ENCODE measurements around the gene OR8G1.
"Not testable (repeated sequence)": the region's sequence is repeated elsewhere in the genome, so short reads cannot be mapped to it uniquely, and the experiment has no call there.

Gene OR8G1

GRCh38 chr11:124207102-124207792, 33.6 kb upstream of the OR8G1 start:
- no peak overlapping the region for H3K27ac ChIP-seq (ENCODE audit: low read length)
- H3K27me3 ChIP-seq (ENCODE audit: insufficient read depth, low read length), result no peaks in the 10 kb centered on the region
- H3K4me1 ChIP-seq (ENCODE audit: insufficient read depth, low read length), result no peaks in the 10 kb centered on the region
- no peaks in the 10 kb centered on the region for H3K9me3 ChIP-seq (ENCODE audit: insufficient read depth, low read depth, low read length)
- H3K36me3 ChIP-seq (ENCODE audit: insufficient read depth, low read depth, low read length), result no peaks in the 10 kb centered on the region
- H3K9ac ChIP-seq (ENCODE audit: low read depth, low read length), result no peak overlapping the region
- H3K4me3 ChIP-seq (ENCODE audit: low read length), result no peak overlapping the region

DNA sequence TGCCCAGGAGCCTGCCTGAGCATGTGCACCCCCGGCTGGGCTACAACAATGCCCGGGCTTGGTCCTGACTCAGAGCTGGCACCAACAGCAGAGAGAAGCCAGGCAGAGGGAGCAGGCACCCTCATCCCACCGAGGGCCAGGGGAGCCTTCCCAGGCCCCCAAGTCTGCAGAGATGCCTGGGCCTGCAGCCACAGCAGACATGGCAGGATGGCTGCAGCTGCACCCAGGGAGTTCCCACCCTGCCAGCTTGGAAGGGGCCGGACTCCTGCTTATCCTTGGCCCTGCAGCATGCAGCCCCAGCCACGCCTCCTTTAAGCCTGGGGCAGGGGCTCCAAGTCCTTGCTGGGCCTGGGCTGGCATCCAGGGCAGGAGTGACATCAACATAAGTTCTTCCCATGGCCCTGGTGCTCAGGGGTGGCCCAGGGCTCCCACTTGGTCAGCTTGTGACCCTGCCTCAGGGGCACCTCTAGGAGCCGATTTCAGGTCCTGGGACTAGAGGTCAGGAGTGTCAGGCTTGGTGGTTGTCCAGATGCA, 31.0 kb upstream of the OR8G1 start:
- Histone ChIP-seq H3K4me1 (ENCODE audit: insufficient read depth, low read length) (no peaks in the 10 kb centered on the region), H3K27me3 (ENCODE audit: insufficient read depth, low read length) (no peaks in the 10 kb centered on the region), H3K9me3 (ENCODE audit: insufficient read depth, low read depth, low read length) (no peaks in the 10 kb centered on the region), H3K36me3 (ENCODE audit: insufficient read depth, low read depth, low read length) (no peaks in the 10 kb centered on the region), H3K9ac (ENCODE audit: low read depth, low read length) (no peak overlapping the region), H3K4me3 (ENCODE audit: low read length) (no peak overlapping the region), H3K27ac (ENCODE audit: low read length) (no peak overlapping the region)

DNA sequence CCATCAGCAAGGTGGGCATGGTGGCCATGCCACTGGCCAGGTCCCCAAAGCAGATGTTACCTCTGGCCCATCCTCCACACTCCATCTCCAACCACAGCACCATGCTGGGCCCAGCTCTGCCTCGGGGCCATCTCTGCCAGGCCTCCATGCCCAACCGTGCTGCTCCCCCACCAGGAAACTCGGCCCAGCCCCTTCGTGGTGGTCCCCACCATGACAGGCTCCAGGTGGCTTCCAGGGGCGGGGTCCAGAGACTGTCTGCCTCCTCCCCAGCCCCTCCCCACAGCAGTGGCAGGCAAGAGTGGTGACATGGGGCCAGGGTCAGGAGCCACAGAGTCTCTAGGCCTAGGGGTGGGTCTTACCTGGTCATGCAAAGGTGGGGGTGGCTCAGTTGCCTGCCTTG, 30.5 kb upstream of the OR8G1 start:
- Histone ChIP-seq H3K4me1 (ENCODE audit: insufficient read depth, low read length) (no peaks in the 10 kb centered on the region), H3K9ac (ENCODE audit: low read depth, low read length) (no peak overlapping the region), H3K27ac (ENCODE audit: low read length) (no peak overlapping the region), H3K36me3 (ENCODE audit: insufficient read depth, low read depth, low read length) (no peaks in the 10 kb centered on the region), H3K27me3 (ENCODE audit: insufficient read depth, low read length) (no peaks in the 10 kb centered on the region), H3K9me3 (ENCODE audit: insufficient read depth, low read depth, low read length) (no peaks in the 10 kb centered on the region), H3K4me3 (ENCODE audit: low read length) (no peak overlapping the region)

- Histone ChIP-seq H3K9me3 (ENCODE audit: insufficient read depth, low read depth, low read length) (no peaks in the 10 kb centered on the region), H3K4me3 (ENCODE audit: low read length) (no peak overlapping the region), H3K27ac (ENCODE audit: low read length) (no peak overlapping the region), H3K4me1 (ENCODE audit: insufficient read depth, low read length) (no peaks in the 10 kb centered on the region), H3K36me3 (ENCODE audit: insufficient read depth, low read depth, low read length) (no peaks in the 10 kb centered on the region), H3K27me3 (ENCODE audit: insufficient read depth, low read length) (no peaks in the 10 kb centered on the region), H3K9ac (ENCODE audit: low read depth, low read length) (no peak overlapping the region)
Measured at GRCh38 chr11:124211321-124211720, 29.6 kb upstream of the OR8G1 start.

DNA sequence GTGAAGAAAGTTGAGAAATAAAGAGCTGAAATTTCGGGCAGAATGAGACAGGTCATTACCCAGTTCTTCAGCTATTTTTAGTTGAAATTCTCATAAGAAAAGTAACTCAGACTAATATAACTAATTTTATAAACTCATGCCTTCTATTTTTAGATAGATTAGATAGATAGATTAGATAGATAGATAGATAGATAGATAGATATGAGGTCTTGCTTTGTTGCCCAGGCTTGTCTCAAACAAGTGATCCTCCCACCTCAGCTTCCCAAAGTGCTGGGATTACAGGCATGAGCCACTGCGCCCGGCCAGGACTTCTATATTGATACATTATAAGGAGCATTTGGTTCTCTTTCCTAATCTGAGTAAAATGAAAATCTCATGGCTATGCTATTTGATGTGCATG, 26.9 kb upstream of the OR8G1 start:
- H3K27me3 ChIP-seq (ENCODE audit: insufficient read depth, low read length), result no peaks in the 10 kb centered on the region
- H3K36me3 ChIP-seq (ENCODE audit: insufficient read depth, low read depth, low read length), result no peaks in the 10 kb centered on the region
- no peak overlapping the region for H3K27ac ChIP-seq (ENCODE audit: low read length)
- no peak overlapping the region for H3K9ac ChIP-seq (ENCODE audit: low read depth, low read length)
- H3K9me3 ChIP-seq (ENCODE audit: insufficient read depth, low read depth, low read length), result no peaks in the 10 kb centered on the region
- H3K4me1 ChIP-seq (ENCODE audit: insufficient read depth, low read length), result no peaks in the 10 kb centered on the region
- no peak overlapping the region for H3K4me3 ChIP-seq (ENCODE audit: low read length)

GRCh38 chr11:124219126-124219525, 21.8 kb upstream of the OR8G1 start:
- Histone ChIP-seq H3K9ac (ENCODE audit: low read depth, low read length) (no peak overlapping the region), H3K36me3 (ENCODE audit: insufficient read depth, low read depth, low read length) (no peaks in the 10 kb centered on the region), H3K27ac (ENCODE audit: low read length) (no peak overlapping the region), H3K4me1 (ENCODE audit: insufficient read depth, low read length) (no peaks in the 10 kb centered on the region), H3K9me3 (ENCODE audit: insufficient read depth, low read depth, low read length) (no peaks in the 10 kb centered on the region), H3K27me3 (ENCODE audit: insufficient read depth, low read length) (no peaks in the 10 kb centered on the region), H3K4me3 (ENCODE audit: low read length) (no peak overlapping the region)

- Histone ChIP-seq H3K4me1 (ENCODE audit: insufficient read depth, low read length) (no peaks in the 10 kb centered on the region), H3K27ac (ENCODE audit: low read length) (no peak overlapping the region), H3K9me3 (ENCODE audit: insufficient read depth, low read depth, low read length) (no peaks in the 10 kb centered on the region), H3K36me3 (ENCODE audit: insufficient read depth, low read depth, low read length) (no peaks in the 10 kb centered on the region), H3K4me3 (ENCODE audit: low read length) (no peak overlapping the region), H3K27me3 (ENCODE audit: insufficient read depth, low read length) (no peaks in the 10 kb centered on the region), H3K9ac (ENCODE audit: low read depth, low read length) (no peak overlapping the region)
Measured at GRCh38 chr11:124222407-124222806, 18.5 kb upstream of the OR8G1 start.

- H3K9me3 ChIP-seq (ENCODE audit: insufficient read depth, low read depth, low read length); H3K36me3 ChIP-seq (ENCODE audit: insufficient read depth, low read depth, low read length); H3K27me3 ChIP-seq (ENCODE audit: insufficient read depth, low read length); H3K9ac ChIP-seq (ENCODE audit: low read depth, low read length); H3K27ac ChIP-seq (ENCODE audit: low read length); H3K4me3 ChIP-seq (ENCODE audit: low read length); H3K4me1 ChIP-seq (ENCODE audit: insufficient read depth, low read length): not testable (repeated sequence)
Measured at GRCh38 chr11:124224618-124225423, 16.1 kb upstream of the OR8G1 start.

GRCh38 chr11:124225471-124225870, 15.4 kb upstream of the OR8G1 start:
- H3K27me3 ChIP-seq (ENCODE audit: insufficient read depth, low read length), result no peaks in the 10 kb centered on the region
- no peaks in the 10 kb centered on the region for H3K4me1 ChIP-seq (ENCODE audit: insufficient read depth, low read length)
- H3K4me3 ChIP-seq (ENCODE audit: low read length), result no peak overlapping the region
- no peaks in the 10 kb centered on the region for H3K9me3 ChIP-seq (ENCODE audit: insufficient read depth, low read depth, low read length)
- H3K9ac ChIP-seq (ENCODE audit: low read depth, low read length), result no peak overlapping the region
- no peaks in the 10 kb centered on the region for H3K36me3 ChIP-seq (ENCODE audit: insufficient read depth, low read depth, low read length)
- no peak overlapping the region for H3K27ac ChIP-seq (ENCODE audit: low read length)

DNA sequence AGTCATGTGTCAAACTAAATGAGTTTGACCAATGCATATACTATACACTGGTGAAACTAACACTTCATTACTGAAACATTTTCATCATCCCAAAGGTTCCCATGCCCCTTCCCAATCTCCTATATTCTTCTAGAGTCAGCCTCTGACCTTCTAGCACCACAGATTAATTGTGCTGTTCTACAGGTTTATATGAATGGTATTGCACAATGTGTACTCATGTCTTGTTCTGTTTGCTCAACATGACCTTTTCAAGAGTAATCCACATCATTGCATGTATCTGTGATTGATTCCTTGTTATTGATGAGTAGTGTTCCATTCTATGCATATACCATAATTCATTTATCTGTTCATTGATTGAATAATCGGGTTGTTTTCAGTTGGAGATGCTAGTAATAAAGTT, 7.5 kb upstream of the OR8G1 start:
- Histone ChIP-seq H3K4me1 (ENCODE audit: insufficient read depth, low read length) (no peaks in the 10 kb centered on the region), H3K4me3 (ENCODE audit: low read length) (no peak overlapping the region), H3K27me3 (ENCODE audit: insufficient read depth, low read length) (no peaks in the 10 kb centered on the region), H3K36me3 (ENCODE audit: insufficient read depth, low read depth, low read length) (no peaks in the 10 kb centered on the region), H3K27ac (ENCODE audit: low read length) (no peak overlapping the region), H3K9me3 (ENCODE audit: insufficient read depth, low read depth, low read length) (no peaks in the 10 kb centered on the region), H3K9ac (ENCODE audit: low read depth, low read length) (no peak overlapping the region)

GRCh38 chr11:124238512-124238911, 2.4 kb upstream of the OR8G1 start:
- no peaks in the 10 kb centered on the region for H3K27me3 ChIP-seq (ENCODE audit: insufficient read depth, low read length)
- H3K4me1 ChIP-seq (ENCODE audit: insufficient read depth, low read length), result no peaks in the 10 kb centered on the region
- no peak overlapping the region for H3K4me3 ChIP-seq (ENCODE audit: low read length)
- H3K27ac ChIP-seq (ENCODE audit: low read length), result no peak overlapping the region
- H3K9ac ChIP-seq (ENCODE audit: low read depth, low read length), result no peak overlapping the region
- no peaks in the 10 kb centered on the region for H3K9me3 ChIP-seq (ENCODE audit: insufficient read depth, low read depth, low read length)
- no peaks in the 10 kb centered on the region for H3K36me3 ChIP-seq (ENCODE audit: insufficient read depth, low read depth, low read length)

DNA sequence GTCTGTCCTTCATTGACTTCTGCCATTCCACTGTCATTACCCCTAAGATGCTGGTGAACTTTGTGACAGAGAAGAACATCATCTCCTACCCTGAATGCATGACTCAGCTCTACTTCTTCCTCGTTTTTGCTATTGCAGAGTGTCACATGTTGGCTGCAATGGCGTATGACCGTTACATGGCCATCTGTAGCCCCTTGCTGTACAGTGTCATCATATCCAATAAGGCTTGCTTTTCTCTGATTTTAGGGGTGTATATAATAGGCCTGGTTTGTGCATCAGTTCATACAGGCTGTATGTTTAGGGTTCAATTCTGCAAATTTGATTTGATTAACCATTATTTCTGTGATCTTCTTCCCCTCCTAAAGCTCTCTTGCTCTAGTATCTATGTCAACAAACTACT, 9.0 kb downstream of the OR8G1 start:
- not testable (repeated sequence) for H3K27ac ChIP-seq (ENCODE audit: low read length); H3K4me3 ChIP-seq (ENCODE audit: low read length); H3K27me3 ChIP-seq (ENCODE audit: insufficient read depth, low read length); H3K4me1 ChIP-seq (ENCODE audit: insufficient read depth, low read length); H3K9me3 ChIP-seq (ENCODE audit: insufficient read depth, low read depth, low read length); H3K9ac ChIP-seq (ENCODE audit: low read depth, low read length); H3K36me3 ChIP-seq (ENCODE audit: insufficient read depth, low read depth, low read length)

All from iPS-20b (cell line).